K562 (cell line): ENCODE data around the gene PDGFD. TPM values are rescaled to one million over a fixed set of nuclear protein-coding genes. Genes with fewer than 3 reads are reported as not detected.

ENCODE experiments used
- ATAC-seq: fragments of 200-7000 bp; cut with Tn5 transposase; 3 replicates; pipeline ENCODE4 v1.9.1; 2020; ENCODE audit warnings: moderate library complexity
- BruUV-seq: library from RNA; stranded (reverse); fragments of 400-500 nt; replicated peaks from 2 replicates; lab custom pipeline; 2021; lab: Mats Ljungman, UMichigan
- CTCF ChIA-PET: fragments of 300-600 bp; formaldehyde crosslinking; extraction: SDS; loops from one replicate; lab custom pipeline; 2021; ENCODE audit warnings: low intra/inter-chr PET ratio; lab: Yijun Ruan, JAX
- POLR2A ChIA-PET: fragments of 300-600, 350-650 bp; sonication (Branson Sonifier 250); formaldehyde crosslinking; extraction: SDS; loops from one replicate; lab custom pipeline; 2021; ENCODE audit warnings: antibody characterized with exemption, inconsistent platforms; lab: Yijun Ruan, JAX
- DNase-seq, 4 experiments: peaks; one replicate each; pipeline versions ENCODE4 v3.0.0 to v3.0.0-alpha.2; 2011 to 2018; ENCODE audit warnings: low spot score in 3 of 4, mixed read lengths in 3 of 4; ENCODE audit errors: extremely low read depth in 1 of 4
- FAIRE-seq: peaks from 2 replicates; lab custom pipeline; 2011; peaks lifted over from hg19 to GRCh38; lab: Jason Lieb, UNC
- H2AFZ ChIP-seq: 2 replicates; pipeline ENCODE4 v1.6.0; 2011; ENCODE audit warnings: low read depth, low read length, control low read depth, inconsistent platforms
- H3K27ac ChIP-seq: fragments of 200-600 bp; 3 replicates; pipeline ENCODE4 v1.8.0; 2011; ENCODE audit warnings: low read depth, mild to moderate bottlenecking, control low read depth, inconsistent platforms, low read length, moderate library complexity, mixed read lengths; ENCODE audit errors: extremely low read depth
- H3K27me3 ChIP-seq, 2 experiments: fragments of 300-600 bp in 1 of 2; 2 replicates in 1 of 2; 3 replicates in 1 of 2; pipeline versions ENCODE4 v1.6.0 to v1.8.0; 2011; ENCODE audit warnings: inconsistent platforms in 2 of 2, low read length in 2 of 2, mild to moderate bottlenecking in 1 of 2, mixed read lengths in 1 of 2, moderate library complexity in 1 of 2; ENCODE audit not compliant: control insufficient read depth in 2 of 2, insufficient read depth in 2 of 2
- H3K36me3 ChIP-seq: fragments of 300-600 bp; 3 replicates; pipeline ENCODE4 v1.8.0; 2011; ENCODE audit warnings: mild to moderate bottlenecking, low read length, inconsistent platforms; ENCODE audit not compliant: control insufficient read depth, insufficient read depth
- H3K4me1 ChIP-seq, 2 experiments: fragments of 200-600 bp in 1 of 2; replicated peaks in 1 of 2; 2 replicates in 1 of 2; 3 replicates in 1 of 2; pipeline versions ENCODE4 v1.5.1 to v1.8.0; 2011; ENCODE audit warnings: inconsistent platforms in 2 of 2, low read length in 2 of 2, mild to moderate bottlenecking in 1 of 2, mixed read lengths in 1 of 2, moderate library complexity in 1 of 2; ENCODE audit not compliant: control insufficient read depth in 2 of 2, insufficient read depth in 2 of 2
- H3K4me2 ChIP-seq: 2 replicates; pipeline ENCODE4 v1.6.1; 2011; ENCODE audit warnings: low read length, control low read depth, inconsistent platforms, mixed read lengths; ENCODE audit not compliant: insufficient read depth
- H3K4me3 ChIP-seq: fragments of 200-600 bp; sonication (generic), shearing (Covaris generic); 2 replicates; pipeline ENCODE4 v1.5.1; 2016; ENCODE audit warnings: control low read depth, inconsistent platforms
- H3K79me2 ChIP-seq: fragments of 200-600 bp; 3 replicates; pipeline ENCODE4 v1.8.0; 2011; ENCODE audit warnings: low read length, inconsistent platforms; ENCODE audit not compliant: control insufficient read depth, insufficient read depth
- H3K9ac ChIP-seq, 2 experiments: 2 replicates each; pipeline versions ENCODE4 v1.6.0 to v1.6.1; 2011; ENCODE audit warnings: low read depth in 2 of 2, low read length in 2 of 2, control low read depth in 1 of 2, inconsistent platforms in 1 of 2, mild to moderate bottlenecking in 1 of 2, mixed read lengths in 1 of 2; ENCODE audit not compliant: insufficient read depth in 1 of 2
- H3K9me1 ChIP-seq: one replicate; pipeline ENCODE4 v1.6.0; 2011; ENCODE audit warnings: inconsistent platforms, mild to moderate bottlenecking, low read length, moderate library complexity; ENCODE audit not compliant: control insufficient read depth, insufficient read depth
- H3K9me3 ChIP-seq: replicated peaks from 2 replicates; pipeline ENCODE4 v1.5.1; 2011; ENCODE audit warnings: low read depth, low read length, inconsistent platforms; ENCODE audit not compliant: control insufficient read depth, insufficient read depth
- H4K20me1 ChIP-seq: replicated peaks from 2 replicates; pipeline ENCODE4 v1.6.1; 2011; ENCODE audit warnings: low read length, inconsistent platforms, mixed read lengths; ENCODE audit not compliant: control insufficient read depth, insufficient read depth
- MECOM ChIP-seq: fragments of 250-450 bp; sonication (Bioruptor Pico); IDR thresholded peaks from 2 replicates; pipeline ENCODE4 v1.8.0; 2022; ENCODE audit warnings: inconsistent platforms
- MYNN ChIP-seq, 2 experiments: sonication (generic); formaldehyde crosslinking in 1 of 2; IDR thresholded peaks; 2 replicates each; pipeline versions ENCODE4 v1.5.0 to v1.6.1; 2016 to 2020; ENCODE audit warnings: antibody characterized with exemption in 1 of 2, missing genetic modification reagents in 1 of 2
- WGBS: fragments of 100-300 bp; shearing (Covaris generic); methylation state at CpG from one replicate; pipeline ENCODE4 v1.1.6; 2016; ENCODE audit warnings: low coverage, mixed read lengths; ENCODE audit not compliant: insufficient coverage; ENCODE audit errors: missing lambda C conversion rate; 5-methylcytosine and 5-hydroxymethylcytosine counted together
- in situ Hi-C: fragments of 300-500 bp; cut with MboI; formaldehyde crosslinking; loops from 4 replicates; pipeline ENCODE4 v1.15.0; 2018; ENCODE audit warnings: inconsistent platforms, mixed read lengths
- intact Hi-C: fragments of 100-400 bp; cut with micrococcal nuclease; formaldehyde crosslinking; loops from 2 replicates; pipeline ENCODE4 v1.14.2; 2022
- polyA plus RNA-seq, 8 experiments: library from polyadenylated mRNA; depleted of rRNA in 4 of 8; stranded (reverse) in 5 of 8; unstranded in 3 of 8; fragments of >200 nt; fragmentation: Nextera tagmentation in 2 of 8; fragmentation: Illumina TruSeq in 1 of 8; extraction: Ambion mirVana in 2 of 8; extraction: Trizol in 1 of 8; gene quantifications; 2 replicates each; pipeline versions ENCODE4 v1.2.1 to v1.2.3, GENCODE V29; 2011 to 2014; ENCODE audit warnings: inconsistent platforms in 1 of 8, missing spikeins in 1 of 8
- total RNA-seq, 7 experiments: library from RNA; depleted of rRNA in 6 of 7; stranded (reverse); fragments of >200 nt in 6 of 7; fragmentation: Illumina TruSeq in 2 of 7; extraction: Trizol in 2 of 7; gene quantifications; 2 replicates each; pipeline versions ENCODE4 v1.2.1 to v1.2.3, GENCODE V29; 2011 to 2021; ENCODE audit warnings: low replicate concordance in 1 of 7

The PDGFD gene
- total and polyA plus RNA-seq, 9 of the 15 experiments (the other 6 are each of a cell fraction or from before 2014, with no cell fraction given), result 0.11 TPM; not detected in 8

GRCh38 chr11:103894034-103894433, 269.9 kb downstream of the PDGFD start:
- CTCF ChIA-PET, result no interaction called here
- Histone ChIP-seq H3K36me3 (no peaks in the 10 kb centered on the region), H3K4me1 (no peaks in the 10 kb centered on the region), H3K4me2 (no peak overlapping the region), H3K9ac (no peak overlapping the region), H3K9me3 (no peaks in the 10 kb centered on the region), H3K79me2 (no peaks in the 10 kb centered on the region), H3K9me1 (no peaks in the 10 kb centered on the region), H4K20me1 (no peaks in the 10 kb centered on the region), H3K4me3 (no peak overlapping the region), H3K27me3 (no peaks in the 10 kb centered on the region), H2AFZ (no peak overlapping the region)
- ATAC-seq (no peak), FAIRE-seq (no peak), DNase-seq (no peak)
- BruUV-seq, result no TSS peak
- POLR2A ChIA-PET, result no interaction called here
- 0% methylated on average over 3 of the region's 3 CpGs for WGBS
- intact Hi-C loops, result no loop called here
- no peak for TF ChIP-seq MYNN (IDR thresholded peaks at IDR 0.05)
- no peak for TF ChIP-seq MYNN (CRISPR knock-in tag; IDR thresholded peaks at IDR 0.05)
- TF ChIP-seq, all 486 proteins: peak for 0
- in situ Hi-C loops, result no loop called here
- H3K27ac ChIP-seq, result no peak overlapping the region

- H3K4me3 ChIP-seq, result no peak overlapping the region
- no peaks in the 10 kb centered on the region for H3K4me1 ChIP-seq
- DNase-seq (no peak), FAIRE-seq (no peak), ATAC-seq (no peak)
- H3K9me1 ChIP-seq, result no peaks in the 10 kb centered on the region
- no peak overlapping the region for H2AFZ ChIP-seq
- intact Hi-C loops, result no loop called here
- no peak for TF ChIP-seq MECOM (CRISPR knock-in tag)
- no peaks in the 10 kb centered on the region for H3K36me3 ChIP-seq
- no peaks in the 10 kb centered on the region for H3K9me3 ChIP-seq
- BruUV-seq, result no TSS peak
- WGBS, result 0% methylated on average over 2 of the region's 2 CpGs
- in situ Hi-C loops, result no loop called here
- CTCF ChIA-PET, result no interaction called here
- H3K9ac ChIP-seq, result no peak overlapping the region
- H4K20me1 ChIP-seq, result no peaks in the 10 kb centered on the region
- POLR2A ChIA-PET, result no interaction called here
- no peak overlapping the region for H3K27ac ChIP-seq
- no peak overlapping the region for H3K4me2 ChIP-seq
- no peaks in the 10 kb centered on the region for H3K27me3 ChIP-seq
- H3K79me2 ChIP-seq, result no peaks in the 10 kb centered on the region
These were observed 270.6 kb downstream of the PDGFD start for GRCh38 chr11:103893371-103893770.
